ENCODE data around the gene PDS5B.

PDS5B gene

GRCh38 chr13:32731074-32731473, 144.8 kb downstream of the PDS5B start:
- DNase-seq: no peak

- DNase-seq: no peak
These were observed 145.3 kb downstream of the PDS5B start for GRCh38 chr13:32731576-32731975.

GRCh38 chr13:32733690-32734089, 147.4 kb downstream of the PDS5B start:
- DNase-seq: no peak

- no peak for DNase-seq
These were observed 148.3 kb downstream of the PDS5B start for GRCh38 chr13:32734511-32734910.

- DNase-seq: no peak
These were observed 149.6 kb downstream of the PDS5B start for GRCh38 chr13:32735859-32736258.

- DNase-seq: no peak
These were observed 150.4 kb downstream of the PDS5B start for GRCh38 chr13:32736648-32737047.

- no peak for DNase-seq
These were observed 150.9 kb downstream of the PDS5B start for GRCh38 chr13:32737111-32737571.

- no peak for DNase-seq
These were observed 151.4 kb downstream of the PDS5B start for GRCh38 chr13:32737679-32738078.

GRCh38 chr13:32745509-32745908, 159.3 kb downstream of the PDS5B start:
- DNase-seq: no peak

GRCh38 chr13:32746474-32746873, 160.2 kb downstream of the PDS5B start:
- DNase-seq: no peak

- no peak for DNase-seq
These were observed 162.1 kb downstream of the PDS5B start for GRCh38 chr13:32748305-32748704.

GRCh38 chr13:32751340-32751739, 165.1 kb downstream of the PDS5B start:
- no peak for DNase-seq

- DNase-seq: no peak
These were observed 166.1 kb downstream of the PDS5B start for GRCh38 chr13:32752311-32752710.

GRCh38 chr13:32752997-32753606, 166.8 kb downstream of the PDS5B start:
- DNase-seq: no peak

GRCh38 chr13:32754179-32754578, 167.9 kb downstream of the PDS5B start:
- no peak for DNase-seq

GRCh38 chr13:32759152-32759551, 172.9 kb downstream of the PDS5B start:
- no peak for DNase-seq

GRCh38 chr13:32761472-32761871, 175.2 kb downstream of the PDS5B start:
- DNase-seq: no peak

GRCh38 chr13:32779119-32779518, 192.9 kb downstream of the PDS5B start:
- DNase-seq: no peak

GRCh38 chr13:32781906-32782305, 195.7 kb downstream of the PDS5B start:
- DNase-seq: no peak

- no peak for DNase-seq
These were observed 196.8 kb downstream of the PDS5B start for GRCh38 chr13:32783067-32783466.

GRCh38 chr13:32790731-32791130, 204.5 kb downstream of the PDS5B start:
- no peak for DNase-seq

GRCh38 chr13:32791545-32792172, 205.4 kb downstream of the PDS5B start:
- no peak for DNase-seq

- no peak for DNase-seq
These were observed 210.5 kb downstream of the PDS5B start for GRCh38 chr13:32796754-32797153.

- DNase-seq: no peak
These were observed 215.9 kb downstream of the PDS5B start for GRCh38 chr13:32802159-32802558.

- no peak for DNase-seq
These were observed 218.5 kb downstream of the PDS5B start for GRCh38 chr13:32804673-32805230.
